Tibial nerve (tissue), 4 donors: ENCODE data around the gene CYP4A11.
"Not testable (repeated sequence)": the region's sequence is repeated elsewhere in the genome, so short reads cannot be mapped to it uniquely, and the experiment has no call there.

Experiments used
- EP300 ChIP-seq, 2 donors: sonication (generic); formaldehyde crosslinking; IDR thresholded peaks; one replicate each; pipeline ENCODE4 v1.6.1; 2017; ENCODE audit warnings: antibody characterized with exemption in 2 of 2, mild to moderate bottlenecking in 1 of 2
- TF ChIP-seq, protein P1 (sequence below), 5 experiments: fragments of 200-600 bp in 3 of 5; fragments of 450-650 bp in 2 of 5; sonication (generic) in 3 of 5; IDR thresholded peaks; one replicate each; pipeline ENCODE4 v1.5.1; 2016 to 2019; ENCODE audit warnings: antibody characterized with exemption in 5 of 5, mild to moderate bottlenecking in 3 of 5, moderate library complexity in 2 of 5

- TF ChIP-seq, protein P1, sequence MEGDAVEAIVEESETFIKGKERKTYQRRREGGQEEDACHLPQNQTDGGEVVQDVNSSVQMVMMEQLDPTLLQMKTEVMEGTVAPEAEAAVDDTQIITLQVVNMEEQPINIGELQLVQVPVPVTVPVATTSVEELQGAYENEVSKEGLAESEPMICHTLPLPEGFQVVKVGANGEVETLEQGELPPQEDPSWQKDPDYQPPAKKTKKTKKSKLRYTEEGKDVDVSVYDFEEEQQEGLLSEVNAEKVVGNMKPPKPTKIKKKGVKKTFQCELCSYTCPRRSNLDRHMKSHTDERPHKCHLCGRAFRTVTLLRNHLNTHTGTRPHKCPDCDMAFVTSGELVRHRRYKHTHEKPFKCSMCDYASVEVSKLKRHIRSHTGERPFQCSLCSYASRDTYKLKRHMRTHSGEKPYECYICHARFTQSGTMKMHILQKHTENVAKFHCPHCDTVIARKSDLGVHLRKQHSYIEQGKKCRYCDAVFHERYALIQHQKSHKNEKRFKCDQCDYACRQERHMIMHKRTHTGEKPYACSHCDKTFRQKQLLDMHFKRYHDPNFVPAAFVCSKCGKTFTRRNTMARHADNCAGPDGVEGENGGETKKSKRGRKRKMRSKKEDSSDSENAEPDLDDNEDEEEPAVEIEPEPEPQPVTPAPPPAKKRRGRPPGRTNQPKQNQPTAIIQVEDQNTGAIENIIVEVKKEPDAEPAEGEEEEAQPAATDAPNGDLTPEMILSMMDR (IDR thresholded peaks at IDR 0.05), result not testable (repeated sequence)
- TF ChIP-seq EP300 (IDR thresholded peaks at IDR 0.05), result not testable (repeated sequence)
Measured at GRCh38 chr1:46947706-46948105, 6.4 kb upstream of the CYP4A11 start.
